IMR-90 (cell line): Measurements from ENCODE around the gene MALRD1. TPM values are rescaled to one million over a fixed set of nuclear protein-coding genes. Genes with fewer than 3 reads are reported as not detected.

ENCODE experiments used
- ATAC-seq: fragments of 200-7000 bp; cut with Tn5 transposase; 2 replicates; pipeline ENCODE4 v1.9.1; 2020; ENCODE audit warnings: low read depth, mild to moderate bottlenecking, moderate library complexity
- BruUV-seq: library from RNA; stranded (reverse); fragments of 400-500 nt; replicated peaks from 2 replicates; lab custom pipeline; 2021; lab: Mats Ljungman, UMichigan
- CTCF ChIA-PET: fragments of 300-600 bp; formaldehyde crosslinking; extraction: SDS; loops from one replicate; lab custom pipeline; 2021; ENCODE audit warnings: antibody characterized with exemption; lab: Yijun Ruan, JAX
- POLR2A ChIA-PET: fragments of 300-600 bp; sonication (Branson Sonifier 250); formaldehyde crosslinking; loops from one replicate; lab custom pipeline; 2022; ENCODE audit warnings: antibody characterized with exemption; ENCODE audit not compliant: unreplicated experiment; lab: Charles Lee
- DNase-seq: peaks from one replicate; pipeline ENCODE4 v3.0.0; 2013
- H2AFZ ChIP-seq: replicated peaks from 2 replicates; pipeline ENCODE3; 2013; ENCODE audit warnings: low read length, mild to moderate bottlenecking; ENCODE audit not compliant: poor library complexity
- H2AK5ac ChIP-seq: 2 replicates; pipeline ENCODE4 v1.6.1; 2013; ENCODE audit warnings: low read depth, low read length, inconsistent platforms
- H2AK9ac ChIP-seq: replicated peaks from 2 replicates; pipeline ENCODE3; 2013; ENCODE audit warnings: mild to moderate bottlenecking, low read depth, low read length, moderate library complexity; ENCODE audit not compliant: poor library complexity
- H2BK120ac ChIP-seq: 2 replicates; pipeline ENCODE4 v1.6.1; 2013; ENCODE audit warnings: low read depth, low read length, inconsistent platforms
- H2BK15ac ChIP-seq: 3 replicates; pipeline ENCODE4 v1.6.1; 2013; ENCODE audit warnings: low read depth, low read length, inconsistent platforms
- H2BK20ac ChIP-seq: 2 replicates; pipeline ENCODE4 v1.6.1; 2013; ENCODE audit warnings: low read depth, mild to moderate bottlenecking, inconsistent platforms, low read length, moderate library complexity
- H2BK5ac ChIP-seq: 2 replicates; pipeline ENCODE4 v1.6.1; 2013; ENCODE audit warnings: mild to moderate bottlenecking, low read depth, low read length, inconsistent platforms; ENCODE audit not compliant: poor library complexity, severe bottlenecking
- H3K14ac ChIP-seq: replicated peaks from 2 replicates; pipeline ENCODE4 v1.6.1; 2013; ENCODE audit warnings: low read depth, low read length, inconsistent platforms
- H3K18ac ChIP-seq: 2 replicates; pipeline ENCODE4 v1.6.1; 2013; ENCODE audit warnings: low read depth, low read length, control low read depth
- H3K23ac ChIP-seq: 2 replicates; pipeline ENCODE4 v1.6.1; 2013; ENCODE audit warnings: low read depth, low read length, inconsistent platforms
- H3K27ac ChIP-seq: 2 replicates; pipeline ENCODE4 v1.5.1; 2013; ENCODE audit warnings: mild to moderate bottlenecking, control low read depth, low read length; ENCODE audit not compliant: insufficient read depth
- H3K27me3 ChIP-seq: 2 replicates; pipeline ENCODE4 v1.6.1; 2013; ENCODE audit warnings: low read length; ENCODE audit not compliant: control insufficient read depth, insufficient read depth
- H3K36me3 ChIP-seq: 2 replicates; pipeline ENCODE4 v1.6.1; 2013; ENCODE audit warnings: low read length, mixed read lengths; ENCODE audit not compliant: control insufficient read depth, insufficient read depth
- H3K4ac ChIP-seq: 2 replicates; pipeline ENCODE4 v1.6.1; 2013; ENCODE audit warnings: low read depth, low read length, inconsistent platforms
- H3K4me1 ChIP-seq: 2 replicates; pipeline ENCODE4 v1.6.1; 2013; ENCODE audit warnings: low read length, mixed read lengths; ENCODE audit not compliant: control insufficient read depth, insufficient read depth
- H3K4me2 ChIP-seq: 2 replicates; pipeline ENCODE4 v1.6.1; 2013; ENCODE audit warnings: low read depth, mild to moderate bottlenecking, control low read depth, low read length, moderate library complexity
- H3K4me3 ChIP-seq: 2 replicates; pipeline ENCODE4 v1.5.1; 2013; ENCODE audit warnings: low read depth, mild to moderate bottlenecking, control low read depth, low read length, moderate library complexity; ENCODE audit not compliant: insufficient read depth
- H3K56ac ChIP-seq: 2 replicates; pipeline ENCODE4 v1.6.1; 2013; ENCODE audit warnings: low read length, inconsistent platforms; ENCODE audit not compliant: insufficient read depth; ENCODE audit errors: extremely low read depth
- H3K79me1 ChIP-seq, 2 experiments: 2 replicates each; pipeline ENCODE4 v1.6.1; 2013; ENCODE audit warnings: low read length in 2 of 2, inconsistent platforms in 1 of 2, low read depth in 1 of 2
- H3K9ac ChIP-seq: 2 replicates; pipeline ENCODE4 v1.6.1; 2013; ENCODE audit warnings: low read depth, low read length, control low read depth
- H3K9me1 ChIP-seq: 2 replicates; pipeline ENCODE4 v1.6.1; 2013; ENCODE audit warnings: low read length, inconsistent platforms; ENCODE audit not compliant: insufficient read depth
- H3K9me3 ChIP-seq: 2 replicates; pipeline ENCODE4 v1.6.1; 2013; ENCODE audit warnings: low read length; ENCODE audit not compliant: control insufficient read depth, insufficient read depth
- H4K20me1 ChIP-seq: 2 replicates; pipeline ENCODE4 v1.6.1; 2013; ENCODE audit warnings: low read length, inconsistent platforms; ENCODE audit not compliant: insufficient read depth
- H4K5ac ChIP-seq: 2 replicates; pipeline ENCODE4 v1.6.1; 2013; ENCODE audit warnings: mild to moderate bottlenecking, low read depth, low read length, control low read depth
- H4K8ac ChIP-seq, 2 experiments: 2 replicates each; pipeline ENCODE4 v1.6.1; 2013; ENCODE audit warnings: low read depth in 2 of 2, low read length in 2 of 2, control low read depth in 1 of 2, inconsistent platforms in 1 of 2
- H4K91ac ChIP-seq: 2 replicates; pipeline ENCODE4 v1.6.1; 2013; ENCODE audit warnings: low read depth, low read length, inconsistent platforms; ENCODE audit not compliant: insufficient read depth
- BHLHE40 ChIP-seq: fragments of 150-350 bp; IDR thresholded peaks from 2 replicates; pipeline ENCODE4 v1.6.1; 2016; ENCODE audit warnings: mild to moderate bottlenecking, low read depth, low read length
- CEBPB ChIP-seq: IDR thresholded peaks from 2 replicates; pipeline ENCODE4 v1.6.1; 2012; ENCODE audit warnings: low read depth, low read length, improper control_type of control experiment
- CHD1 ChIP-seq: IDR thresholded peaks from 2 replicates; pipeline ENCODE4 v1.6.1; 2012; ENCODE audit warnings: low read depth, low read length, improper control_type of control experiment
- FOS ChIP-seq: fragments of 150-350 bp; IDR thresholded peaks from 2 replicates; pipeline ENCODE4 v1.6.1; 2016; ENCODE audit warnings: low read depth, low read length
- MAFK ChIP-seq: IDR thresholded peaks from 2 replicates; pipeline ENCODE4 v1.6.1; 2012; ENCODE audit warnings: low read depth, low read length, improper control_type of control experiment
- MAZ ChIP-seq: IDR thresholded peaks from 2 replicates; pipeline ENCODE4 v1.6.1; 2012; ENCODE audit warnings: low read depth, mild to moderate bottlenecking, low read length, improper control_type of control experiment, moderate library complexity, borderline replicate concordance
- MXI1 ChIP-seq: IDR thresholded peaks from 2 replicates; pipeline ENCODE4 v1.6.1; 2012; ENCODE audit warnings: low read depth, mild to moderate bottlenecking, low read length, moderate library complexity, borderline replicate concordance
- NFE2L2 ChIP-seq: fragments of 150-350 bp; IDR thresholded peaks from 2 replicates; pipeline ENCODE4 v1.6.1; 2016; ENCODE audit warnings: low read depth, mild to moderate bottlenecking, low read length
- POLR2A ChIP-seq: IDR thresholded peaks from 2 replicates; pipeline ENCODE4 v1.6.1; 2012; ENCODE audit warnings: mild to moderate bottlenecking, low read depth, low read length
- RAD21 ChIP-seq: IDR thresholded peaks from 2 replicates; pipeline ENCODE4 v1.6.1; 2012; ENCODE audit warnings: low read length, improper control_type of control experiment
- RCOR1 ChIP-seq: IDR thresholded peaks from 2 replicates; pipeline ENCODE4 v1.6.1; 2012; ENCODE audit warnings: mild to moderate bottlenecking, low read length, improper control_type of control experiment; ENCODE audit not compliant: insufficient replicate concordance
- RFX5 ChIP-seq: IDR thresholded peaks from 2 replicates; pipeline ENCODE4 v1.8.0; 2012; ENCODE audit warnings: low read depth, mild to moderate bottlenecking, low read length, moderate library complexity
- SMC3 ChIP-seq: fragments of 150-350 bp; IDR thresholded peaks from 2 replicates; pipeline ENCODE4 v1.6.1; 2016; ENCODE audit warnings: low read depth, mild to moderate bottlenecking, antibody characterized with exemption, low read length, moderate library complexity
- WGBS, 2 experiments: methylation state at CpG; one replicate each; pipeline versions ENCODE4 v1.1.5 to v1.1.7; 2013; ENCODE audit warnings: missing lambda C conversion rate in 2 of 2; ENCODE audit not compliant: insufficient read length in 1 of 2; ENCODE audit errors: extremely low coverage in 2 of 2; 5-methylcytosine and 5-hydroxymethylcytosine counted together
- dilution Hi-C: fragments of 300-500 bp; cut with HindIII; formaldehyde crosslinking; loops from one replicate; pipeline ENCODE4 v1.14.3; 2018; ENCODE audit warnings: low sequenced_read_pairs; ENCODE audit not compliant: unreplicated experiment
- in situ Hi-C: fragments of 300-500 bp; cut with MboI; formaldehyde crosslinking; loops from 3 replicates; pipeline ENCODE4 v1.14.3; 2019; ENCODE audit warnings: low sequenced_read_pairs, inconsistent platforms, mixed read lengths
- intact Hi-C: fragments of 100-400 bp; cut with micrococcal nuclease; formaldehyde crosslinking; loops from 2 replicates; pipeline ENCODE4 v1.10.0; 2022
- polyA plus RNA-seq, 3 experiments: library from polyadenylated mRNA; depleted of rRNA; stranded (reverse); fragments of >200 nt; gene quantifications; 2 replicates each; pipeline ENCODE4 v1.2.3, GENCODE V29; 2012; ENCODE audit warnings: low replicate concordance in 1 of 3
- total RNA-seq: library from RNA; depleted of rRNA; stranded (reverse); fragments of >200 nt; gene quantifications from 2 replicates; pipeline ENCODE4 v1.2.3, GENCODE V29; 2012
- TF ChIP-seq, protein P1 (sequence below): fragments of 150-350 bp; IDR thresholded peaks from 2 replicates; pipeline ENCODE4 v1.6.1; 2017; ENCODE audit warnings: mild to moderate bottlenecking, antibody characterized with exemption, low read length, low read depth
- TF ChIP-seq, protein P2 (sequence below): fragments of 150-350 bp; IDR thresholded peaks from 2 replicates; pipeline ENCODE4 v1.6.1; 2016; ENCODE audit warnings: low read depth, mild to moderate bottlenecking, low read length, moderate library complexity, borderline replicate concordance
- TF ChIP-seq, protein P3 (sequence below): conservative IDR thresholded peaks from 2 replicates; pipeline ENCODE4 v1.5.1; 2012; ENCODE audit warnings: mild to moderate bottlenecking, low read depth, low read length, improper control_type of control experiment

The MALRD1 gene
- total and polyA plus RNA-seq, 2 of the 4 experiments (the other 2 are of a cell fraction), result 0.34 to 1.1 TPM

DNA sequence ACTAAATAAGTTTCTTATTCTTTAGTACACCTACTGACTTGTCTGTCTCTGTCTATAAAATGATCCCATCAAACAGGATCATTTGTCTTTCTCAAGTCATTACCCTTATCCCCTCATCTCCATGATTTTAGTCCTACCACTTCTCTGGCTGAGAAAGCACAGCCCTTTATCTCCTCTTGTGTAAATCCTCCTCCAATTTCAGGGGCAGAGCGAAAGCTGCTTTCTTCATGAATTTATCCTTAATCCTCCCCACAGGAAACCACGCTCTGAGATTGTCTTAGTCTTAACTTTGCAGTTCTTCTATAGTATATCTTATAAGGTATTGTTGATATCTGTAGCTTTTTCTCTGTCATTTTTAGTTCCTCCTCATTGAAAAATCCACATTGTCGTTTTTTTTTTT lies 528.0 kb downstream of the MALRD1 start:
- no peaks in the 10 kb centered on the region for H3K9me3 ChIP-seq
- no peaks in the 10 kb centered on the region for H4K20me1 ChIP-seq
- intact Hi-C loops, result no loop called here
- H3K27ac ChIP-seq, result no peak overlapping the region
- H4K91ac ChIP-seq, result no peak overlapping the region
- H2AFZ ChIP-seq, result no peak overlapping the region
- no peak overlapping the region for H3K4ac ChIP-seq
- no TSS peak for BruUV-seq
- no peak overlapping the region for H3K18ac ChIP-seq
- no peaks in the 10 kb centered on the region for H3K27me3 ChIP-seq
- no CpG with 5 or more reads among the region's 3 CpGs for WGBS, 2 experiments
- no peaks in the 10 kb centered on the region for H3K79me1 ChIP-seq
- H3K4me2 ChIP-seq, result no peak overlapping the region
- POLR2A ChIA-PET, result no interaction called here
- CTCF ChIA-PET, result interaction anchor here (1.0 kb wide), 1 partner anchor 35 kb away, joined by 5 read pairs; no protein-coding TSS in a partner anchor
- no peaks in the 10 kb centered on the region for H3K4me1 ChIP-seq
- no peak overlapping the region for H3K56ac ChIP-seq
- dilution Hi-C loops, result no loop called here
- H2AK5ac ChIP-seq, result no peak overlapping the region
- no peak overlapping the region for H2BK15ac ChIP-seq
- DNase-seq (no peak), ATAC-seq (no peak)
- no peak overlapping the region for H3K4me3 ChIP-seq
- H3K9me1 ChIP-seq, result no peaks in the 10 kb centered on the region
- no peak overlapping the region for H2BK5ac ChIP-seq
- no peak overlapping the region for H4K8ac ChIP-seq
- no peak overlapping the region for H4K5ac ChIP-seq
- H2BK20ac ChIP-seq, result no peak overlapping the region
- H3K23ac ChIP-seq, result no peak overlapping the region
- H3K36me3 ChIP-seq, result no peaks in the 10 kb centered on the region
- no peak overlapping the region for H2BK120ac ChIP-seq
- in situ Hi-C loops, result no loop called here
- H2AK9ac ChIP-seq, result no peak overlapping the region
- TF ChIP-seq SMC3 (no peak), MAZ (no peak), MXI1 (no peak), CHD1 (no peak), FOS (no peak), MAFK (no peak), NFE2L2 (no peak), BHLHE40 (no peak), CEBPB (no peak), POLR2A (no peak), RAD21 (no peak), RCOR1 (no peak), RFX5 (no peak)
- TF ChIP-seq, protein P1, sequence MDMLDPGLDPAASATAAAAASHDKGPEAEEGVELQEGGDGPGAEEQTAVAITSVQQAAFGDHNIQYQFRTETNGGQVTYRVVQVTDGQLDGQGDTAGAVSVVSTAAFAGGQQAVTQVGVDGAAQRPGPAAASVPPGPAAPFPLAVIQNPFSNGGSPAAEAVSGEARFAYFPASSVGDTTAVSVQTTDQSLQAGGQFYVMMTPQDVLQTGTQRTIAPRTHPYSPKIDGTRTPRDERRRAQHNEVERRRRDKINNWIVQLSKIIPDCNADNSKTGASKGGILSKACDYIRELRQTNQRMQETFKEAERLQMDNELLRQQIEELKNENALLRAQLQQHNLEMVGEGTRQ, result no peak
- TF ChIP-seq, protein P2, sequence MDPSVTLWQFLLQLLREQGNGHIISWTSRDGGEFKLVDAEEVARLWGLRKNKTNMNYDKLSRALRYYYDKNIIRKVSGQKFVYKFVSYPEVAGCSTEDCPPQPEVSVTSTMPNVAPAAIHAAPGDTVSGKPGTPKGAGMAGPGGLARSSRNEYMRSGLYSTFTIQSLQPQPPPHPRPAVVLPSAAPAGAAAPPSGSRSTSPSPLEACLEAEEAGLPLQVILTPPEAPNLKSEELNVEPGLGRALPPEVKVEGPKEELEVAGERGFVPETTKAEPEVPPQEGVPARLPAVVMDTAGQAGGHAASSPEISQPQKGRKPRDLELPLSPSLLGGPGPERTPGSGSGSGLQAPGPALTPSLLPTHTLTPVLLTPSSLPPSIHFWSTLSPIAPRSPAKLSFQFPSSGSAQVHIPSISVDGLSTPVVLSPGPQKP, result no peak
- TF ChIP-seq, protein P3, sequence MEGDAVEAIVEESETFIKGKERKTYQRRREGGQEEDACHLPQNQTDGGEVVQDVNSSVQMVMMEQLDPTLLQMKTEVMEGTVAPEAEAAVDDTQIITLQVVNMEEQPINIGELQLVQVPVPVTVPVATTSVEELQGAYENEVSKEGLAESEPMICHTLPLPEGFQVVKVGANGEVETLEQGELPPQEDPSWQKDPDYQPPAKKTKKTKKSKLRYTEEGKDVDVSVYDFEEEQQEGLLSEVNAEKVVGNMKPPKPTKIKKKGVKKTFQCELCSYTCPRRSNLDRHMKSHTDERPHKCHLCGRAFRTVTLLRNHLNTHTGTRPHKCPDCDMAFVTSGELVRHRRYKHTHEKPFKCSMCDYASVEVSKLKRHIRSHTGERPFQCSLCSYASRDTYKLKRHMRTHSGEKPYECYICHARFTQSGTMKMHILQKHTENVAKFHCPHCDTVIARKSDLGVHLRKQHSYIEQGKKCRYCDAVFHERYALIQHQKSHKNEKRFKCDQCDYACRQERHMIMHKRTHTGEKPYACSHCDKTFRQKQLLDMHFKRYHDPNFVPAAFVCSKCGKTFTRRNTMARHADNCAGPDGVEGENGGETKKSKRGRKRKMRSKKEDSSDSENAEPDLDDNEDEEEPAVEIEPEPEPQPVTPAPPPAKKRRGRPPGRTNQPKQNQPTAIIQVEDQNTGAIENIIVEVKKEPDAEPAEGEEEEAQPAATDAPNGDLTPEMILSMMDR, result no peak
- H3K14ac ChIP-seq, result no peak overlapping the region
- H3K9ac ChIP-seq, result no peak overlapping the region
